GM18870 (cell line): Measurements from ENCODE around the gene LCLAT1.

ENCODE experiments used
- ATAC-seq: cut with Tn5 transposase; IDR thresholded peaks from one replicate; pipeline ENCODE4 v1.9.1; 2021; ENCODE audit warnings: moderate library complexity; ENCODE audit not compliant: unreplicated experiment

Gene LCLAT1

DNA sequence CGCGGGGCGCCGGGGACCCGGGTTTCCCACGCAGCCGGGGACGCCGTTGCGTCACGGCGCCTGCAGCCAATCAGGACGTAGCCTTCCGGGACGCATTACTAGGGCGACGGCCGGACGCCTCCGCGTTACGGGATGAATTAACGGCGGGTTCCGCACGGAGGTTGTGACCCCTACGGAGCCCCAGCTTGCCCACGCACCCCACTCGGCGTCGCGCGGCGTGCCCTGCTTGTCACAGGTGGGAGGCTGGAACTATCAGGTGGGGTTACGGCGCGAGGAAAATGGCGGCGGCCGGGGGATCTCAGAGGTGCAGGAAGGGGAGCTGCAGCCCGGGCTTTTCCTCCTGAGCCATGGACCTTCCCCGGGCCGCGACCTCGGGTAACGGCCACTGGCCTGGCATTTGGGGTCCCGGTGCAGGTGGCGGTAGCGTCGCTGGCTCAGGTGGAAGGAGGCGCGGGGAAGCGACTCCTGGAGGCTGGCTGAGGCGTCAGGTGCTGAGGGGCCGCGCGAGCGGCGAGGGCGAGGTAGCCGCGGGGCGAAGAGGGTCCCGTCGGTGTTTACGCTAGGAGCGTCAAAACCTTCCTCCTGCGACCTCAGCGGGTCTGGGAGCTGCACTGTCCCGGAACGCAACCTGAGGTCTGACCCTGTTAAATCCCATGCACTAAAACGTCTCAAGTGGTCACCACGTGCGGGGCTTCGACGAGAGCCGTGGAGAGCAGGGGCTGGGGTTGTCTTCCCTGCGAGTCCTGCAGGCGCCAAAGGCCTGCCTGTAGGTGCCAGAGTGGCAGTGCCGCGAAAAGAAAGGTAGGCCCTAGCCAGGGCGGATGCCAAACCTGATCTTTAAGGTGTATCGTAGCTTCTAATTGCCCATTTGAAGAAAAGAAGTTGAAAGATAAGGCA lies at the start of gene LCLAT1:
Gene LCLAT1, plus strand, starts transcription at position 98 of the 897 bp plus-strand sequence. CDS start 78,345 bp downstream, outside the sequence.
- ATAC-seq, result peak; percentile 84

DNA sequence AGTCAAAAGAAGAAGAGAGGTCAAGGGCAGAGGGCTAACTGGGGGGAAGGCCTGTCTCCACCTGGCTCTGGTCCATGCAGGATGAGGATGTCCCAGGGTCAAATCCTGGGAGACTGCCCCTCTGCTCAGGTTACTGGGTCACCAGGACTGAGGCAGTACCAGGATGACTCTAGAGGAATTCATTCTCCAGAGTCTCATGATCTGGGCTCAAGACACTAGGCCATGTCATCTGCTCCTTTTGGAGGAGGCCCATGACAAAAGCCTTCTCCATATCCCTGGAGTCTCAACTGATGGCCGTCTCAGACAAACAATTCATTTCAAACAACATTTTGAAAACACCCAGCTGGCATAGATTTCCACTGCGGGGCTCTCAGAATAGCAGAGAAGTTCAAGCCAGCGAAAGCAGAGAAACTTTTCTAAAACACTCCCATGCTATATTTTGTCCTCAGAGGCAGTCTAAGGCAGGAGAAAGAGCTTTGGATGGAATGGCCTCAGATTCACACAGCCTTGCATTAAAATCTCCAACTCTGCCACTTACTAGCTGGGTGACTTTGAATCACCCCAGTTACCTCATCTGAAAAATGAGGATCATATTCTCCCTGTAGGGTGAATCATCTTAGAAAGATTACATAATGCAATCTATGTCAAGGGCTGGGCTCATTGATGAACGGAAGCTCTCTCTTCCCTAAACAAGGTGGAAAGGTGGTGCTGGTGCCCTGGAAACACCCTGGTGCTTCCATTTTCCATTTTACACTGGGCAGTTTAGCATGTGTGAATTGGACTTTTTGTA lies 48.8 kb upstream of the LCLAT1 start:
- no peak for ATAC-seq

- ATAC-seq, result no peak
Measured at GRCh38 chr2:30400151-30400954, 46.7 kb upstream of the LCLAT1 start.

- ATAC-seq, result no peak
Measured at GRCh38 chr2:30402441-30403182, 44.4 kb upstream of the LCLAT1 start.

GRCh38 chr2:30403592-30404312 lies 43.3 kb upstream of the LCLAT1 start:
- ATAC-seq, result no peak

DNA sequence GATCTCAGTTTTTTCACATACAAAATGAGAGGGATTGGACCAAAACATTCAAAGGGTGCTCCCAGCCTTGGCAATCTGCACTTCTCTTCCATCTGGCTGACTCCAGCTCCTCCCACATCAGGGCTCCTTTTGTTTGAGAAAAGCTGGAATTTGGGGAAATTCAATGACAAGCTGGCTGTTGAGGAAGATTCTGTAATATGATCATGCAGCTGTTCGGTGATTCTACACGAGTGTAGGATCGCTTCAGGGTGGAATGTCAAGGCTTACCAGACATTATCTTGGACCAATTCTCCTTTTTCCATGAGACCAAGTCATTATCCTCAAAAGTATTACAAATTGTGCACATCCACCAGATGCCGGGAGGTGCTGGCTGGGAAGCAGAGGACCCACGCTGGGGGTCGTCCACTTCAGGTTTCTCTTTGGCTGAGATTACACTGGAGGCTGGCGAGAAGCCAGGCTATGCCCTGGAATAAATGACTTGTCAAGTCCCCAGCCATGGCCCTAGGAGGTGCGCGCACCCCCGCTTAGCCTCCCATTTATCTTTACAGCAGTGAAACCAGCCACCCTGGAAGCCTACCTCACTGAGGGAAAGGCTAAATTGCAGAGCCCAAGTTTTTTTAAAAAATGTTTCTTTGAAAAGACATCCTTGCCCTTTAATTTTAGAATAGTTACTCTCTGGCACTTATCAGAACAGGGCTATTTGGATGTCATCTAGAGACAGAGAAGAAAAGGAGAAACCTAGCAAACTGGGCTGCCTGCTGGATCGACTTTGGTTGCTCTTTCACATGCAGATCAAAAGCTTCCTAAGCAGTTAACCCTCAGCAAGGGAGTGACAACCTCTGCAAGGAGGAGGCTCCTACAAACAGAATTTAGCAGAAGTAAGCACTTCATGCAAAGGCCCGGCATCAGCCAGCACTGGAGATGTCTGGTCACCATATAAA lies 42.5 kb upstream of the LCLAT1 start:
- ATAC-seq, result no peak

DNA sequence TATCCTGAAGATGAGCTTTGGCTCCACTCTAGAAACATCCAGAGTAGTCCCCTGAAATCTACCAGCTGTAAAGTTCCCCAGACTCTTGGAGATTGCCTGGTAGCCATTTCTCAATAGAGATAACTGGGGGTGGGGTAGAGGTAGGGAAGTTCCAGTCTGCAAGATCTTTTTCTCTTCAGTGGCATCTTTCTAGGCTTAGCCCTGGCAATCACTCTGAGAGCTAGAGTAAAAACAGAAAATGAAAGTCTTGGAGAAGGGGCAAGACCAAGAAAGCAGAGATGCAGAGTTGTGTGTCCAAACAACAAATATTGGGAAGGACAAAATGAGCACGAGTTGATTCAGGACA lies 41.8 kb upstream of the LCLAT1 start:
- ATAC-seq, result no peak

DNA sequence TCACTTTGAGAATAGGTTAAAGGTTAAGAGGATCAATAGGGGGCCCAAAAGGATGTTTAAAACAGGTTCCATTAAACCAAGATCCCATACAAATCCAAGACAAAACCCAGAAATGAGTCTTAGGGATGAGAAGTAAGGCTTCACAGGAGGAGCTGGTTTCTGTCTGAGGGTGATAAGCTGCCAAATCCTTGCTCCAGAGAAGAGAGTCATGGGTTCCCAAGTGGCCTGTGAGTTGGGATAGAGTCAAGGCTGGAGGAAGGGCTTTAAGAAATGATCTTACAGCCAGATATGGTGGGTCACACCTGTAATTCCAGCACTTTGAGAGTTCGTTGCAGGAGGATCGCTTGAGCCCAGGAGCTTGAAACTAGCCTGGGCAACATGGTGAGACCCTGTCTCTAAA lies 40.2 kb upstream of the LCLAT1 start:
- no peak for ATAC-seq

GRCh38 chr2:30408961-30409387 lies 38.1 kb upstream of the LCLAT1 start:
- ATAC-seq, result no peak

DNA sequence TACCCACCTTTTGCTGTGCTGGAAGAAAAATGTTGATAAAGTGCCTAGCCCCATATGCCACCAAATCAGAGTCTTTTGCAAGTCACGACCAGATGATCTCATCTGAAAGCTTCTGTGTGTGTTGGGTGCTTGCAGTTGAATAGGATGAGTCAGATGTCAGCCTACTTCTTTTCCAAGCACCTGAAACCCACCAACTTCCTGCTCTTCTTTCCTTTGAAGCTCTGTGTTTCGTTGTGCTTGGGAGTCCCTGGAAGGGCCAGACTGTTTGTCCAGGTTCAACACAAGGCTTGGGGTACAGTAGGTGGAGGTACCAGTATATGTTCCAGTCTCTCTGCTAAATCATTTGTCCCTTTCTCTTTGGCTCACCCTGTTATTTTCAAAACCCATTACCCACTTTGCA lies 36.8 kb upstream of the LCLAT1 start:
- no peak for ATAC-seq

- ATAC-seq, result no peak
Measured at GRCh38 chr2:30412047-30412683, 34.9 kb upstream of the LCLAT1 start.

- no peak for ATAC-seq
Measured at GRCh38 chr2:30412684-30413570, 34.1 kb upstream of the LCLAT1 start.

- ATAC-seq, result no peak
Measured at GRCh38 chr2:30414961-30415360, 32.1 kb upstream of the LCLAT1 start.

GRCh38 chr2:30417253-30417652 lies 29.8 kb upstream of the LCLAT1 start:
- no peak for ATAC-seq

GRCh38 chr2:30421026-30421603 lies 25.9 kb upstream of the LCLAT1 start:
- ATAC-seq, result no peak

GRCh38 chr2:30421604-30422443 lies 25.2 kb upstream of the LCLAT1 start:
- peak; percentile 7 for ATAC-seq
